Adrenal gland (tissue), 5 donors: ENCODE results near the gene KCNIP2.

Experiments
- CTCF ChIP-seq, 6 experiments: fragments of 450-650 bp in 4 of 6; fragments of 200-600 bp in 2 of 6; sonication (generic) in 1 of 6; IDR thresholded peaks; 1 replicate in 5 of 6; 2 replicates in 1 of 6; pipeline versions ENCODE4 v1.5.1 to v1.8.0; 2016 to 2021; ENCODE audit warnings: antibody characterized with exemption in 6 of 6, mild to moderate bottlenecking in 2 of 6, moderate library complexity in 1 of 6
- POLR2A ChIP-seq, 2 donors: fragments of 450-650 bp; IDR thresholded peaks; one replicate each; pipeline ENCODE4 v1.6.1; 2017; ENCODE audit warnings: antibody characterized with exemption in 2 of 2, mild to moderate bottlenecking in 2 of 2, moderate library complexity in 1 of 2
- donor health status: DM: no; HTN: no; CAD: no.

- no peak for TF ChIP-seq POLR2A (IDR thresholded peaks at IDR 0.05)
- no peak for TF ChIP-seq CTCF (IDR thresholded peaks at IDR 0.05)
Observed at GRCh38 chr10:101856626-101857025, 13.0 kb upstream of the KCNIP2 start.
